Middle frontal gyrus (tissue), 1 donor: ENCODE results near the gene MAML3.

Experiments used
- DNase-seq: peaks from one replicate; pipeline ENCODE4 v3.0.0-alpha.2; 2015; ENCODE audit warnings: low spot score; ENCODE audit errors: extremely low spot score

The MAML3 gene

GRCh38 chr4:140156529-140157171 lies 2.7 kb upstream of the MAML3 start:
- no peak for DNase-seq

GRCh38 chr4:140154572-140154891 lies 548 bp upstream of the MAML3 start:
- no peak for DNase-seq

GRCh38 chr4:140153419-140153717 lies 616 bp downstream of the MAML3 start:
- DNase-seq, result no peak

- DNase-seq, result no peak
Observed at GRCh38 chr4:140152751-140153418, 1.1 kb downstream of the MAML3 start.

GRCh38 chr4:140152013-140152703 lies 1.8 kb downstream of the MAML3 start:
- no peak for DNase-seq

- no peak for DNase-seq
Observed at GRCh38 chr4:140151699-140152012, 2.3 kb downstream of the MAML3 start.

- no peak for DNase-seq
Observed at GRCh38 chr4:140150886-140151698, 2.9 kb downstream of the MAML3 start.

- DNase-seq, result peak; percentile 38
Observed at GRCh38 chr4:140150636-140150885, 3.4 kb downstream of the MAML3 start.

GRCh38 chr4:140149846-140150635 lies 3.9 kb downstream of the MAML3 start:
- DNase-seq, result no peak

- no peak for DNase-seq
Observed at GRCh38 chr4:140144050-140144449, 9.9 kb downstream of the MAML3 start.

- no peak for DNase-seq
Observed at GRCh38 chr4:140141210-140141835, 12.7 kb downstream of the MAML3 start.

GRCh38 chr4:140140566-140140965 lies 13.4 kb downstream of the MAML3 start:
- no peak for DNase-seq

GRCh38 chr4:140138428-140138827 lies 15.6 kb downstream of the MAML3 start:
- no peak for DNase-seq

- no peak for DNase-seq
Observed at GRCh38 chr4:140137671-140138070, 16.3 kb downstream of the MAML3 start.

GRCh38 chr4:140136509-140136908 lies 17.5 kb downstream of the MAML3 start:
- no peak for DNase-seq

GRCh38 chr4:140135529-140136088 lies 18.4 kb downstream of the MAML3 start:
- DNase-seq, result no peak

GRCh38 chr4:140134746-140135425 lies 19.1 kb downstream of the MAML3 start:
- DNase-seq, result no peak

GRCh38 chr4:140133576-140133975 lies 20.4 kb downstream of the MAML3 start:
- DNase-seq, result no peak

- DNase-seq, result no peak
Observed at GRCh38 chr4:140131675-140132229, 22.2 kb downstream of the MAML3 start.

- no peak for DNase-seq
Observed at GRCh38 chr4:140130677-140131076, 23.3 kb downstream of the MAML3 start.
